ENCODE results near the gene NLGN1.

- TF ChIP-seq CTCF (IDR thresholded peaks at IDR 0.05; ENCODE audit: low read length): no peak
- TF ChIP-seq EZH2 (IDR thresholded peaks at IDR 0.05; ENCODE audit: borderline replicate concordance, low read length): no peak
Observed at GRCh38 chr3:174332391-174332790, 934.8 kb downstream of the NLGN1 start.

Data from OCI-LY1 (cell line).